ENCODE results near the gene CCT3. TPM values are rescaled to one million over a fixed set of nuclear protein-coding genes. Genes with fewer than 3 reads are reported as not detected.

The CCT3 gene
- total RNA-seq, 2 donors from 2014 or later: 116 to 119 TPM

Other genes starting within 250 kb of the CCT3 start
- 100 to 1,000 TPM; 335 to 478 TPM for gene LMNA, start 223.6 kb downstream of the CCT3 start, total RNA-seq
- 1 to 10 TPM; 3.5 to 6.5 TPM for gene SEMA4A, start 184.7 kb downstream of the CCT3 start, total RNA-seq
- 10 to 100 TPM; 21.3 to 30.3 TPM for gene SLC25A44, start 144.2 kb downstream of the CCT3 start, total RNA-seq
- 10 to 100 TPM; 39.3 to 40.3 TPM for gene PMF1, start 125.3 kb downstream of the CCT3 start, total RNA-seq
- 1 to 10 TPM; 1.1 to 1.2 TPM for gene BGLAP, start 96.1 kb downstream of the CCT3 start, total RNA-seq
- 1 to 10 TPM; 1.8 to 3.0 TPM for gene PAQR6, start 90.2 kb downstream of the CCT3 start, total RNA-seq
- 10 to 100 TPM; 65.3 to 73.9 TPM for gene SMG5, start 55.5 kb downstream of the CCT3 start, total RNA-seq
- 1 to 10 TPM; 3.9 to 4.0 TPM for gene TMEM79, start 54.0 kb downstream of the CCT3 start, total RNA-seq
- 10 to 100 TPM; 43.8 to 50.3 TPM for gene GLMP, start 42.6 kb downstream of the CCT3 start, total RNA-seq
- not detected for gene VHLL, start 39.0 kb downstream of the CCT3 start, total RNA-seq
- not detected for gene TSACC, start 234 bp upstream of the CCT3 start, total RNA-seq
- not detected for gene RHBG, start 30.9 kb upstream of the CCT3 start, total RNA-seq
- gene MEF2D, start 162.5 kb upstream of the CCT3 start, total RNA-seq: 10 to 100 TPM; 45.9 to 66.4 TPM
- 10 to 100 TPM in 1 of 2 donors, 1 to 10 TPM in 1; 2.8 to 10.5 TPM for gene IQGAP3, start 234.3 kb upstream of the CCT3 start, total RNA-seq
- gene TTC24, start 241.4 kb upstream of the CCT3 start, total RNA-seq: under 1 TPM in 1 of 2 donors, not detected in 1; 0.28 TPM